ENCODE data around the gene NEMF. TPM values are rescaled to one million over a fixed set of nuclear protein-coding genes. Genes with fewer than 3 reads are reported as not detected.
A peak's percentile ranks its signal among the peaks of the same experiment; 100 is the strongest.
"Not testable (repeated sequence)": the region's sequence is repeated elsewhere in the genome, so short reads cannot be mapped to it uniquely, and the experiment has no call there.

The NEMF gene, protein sequence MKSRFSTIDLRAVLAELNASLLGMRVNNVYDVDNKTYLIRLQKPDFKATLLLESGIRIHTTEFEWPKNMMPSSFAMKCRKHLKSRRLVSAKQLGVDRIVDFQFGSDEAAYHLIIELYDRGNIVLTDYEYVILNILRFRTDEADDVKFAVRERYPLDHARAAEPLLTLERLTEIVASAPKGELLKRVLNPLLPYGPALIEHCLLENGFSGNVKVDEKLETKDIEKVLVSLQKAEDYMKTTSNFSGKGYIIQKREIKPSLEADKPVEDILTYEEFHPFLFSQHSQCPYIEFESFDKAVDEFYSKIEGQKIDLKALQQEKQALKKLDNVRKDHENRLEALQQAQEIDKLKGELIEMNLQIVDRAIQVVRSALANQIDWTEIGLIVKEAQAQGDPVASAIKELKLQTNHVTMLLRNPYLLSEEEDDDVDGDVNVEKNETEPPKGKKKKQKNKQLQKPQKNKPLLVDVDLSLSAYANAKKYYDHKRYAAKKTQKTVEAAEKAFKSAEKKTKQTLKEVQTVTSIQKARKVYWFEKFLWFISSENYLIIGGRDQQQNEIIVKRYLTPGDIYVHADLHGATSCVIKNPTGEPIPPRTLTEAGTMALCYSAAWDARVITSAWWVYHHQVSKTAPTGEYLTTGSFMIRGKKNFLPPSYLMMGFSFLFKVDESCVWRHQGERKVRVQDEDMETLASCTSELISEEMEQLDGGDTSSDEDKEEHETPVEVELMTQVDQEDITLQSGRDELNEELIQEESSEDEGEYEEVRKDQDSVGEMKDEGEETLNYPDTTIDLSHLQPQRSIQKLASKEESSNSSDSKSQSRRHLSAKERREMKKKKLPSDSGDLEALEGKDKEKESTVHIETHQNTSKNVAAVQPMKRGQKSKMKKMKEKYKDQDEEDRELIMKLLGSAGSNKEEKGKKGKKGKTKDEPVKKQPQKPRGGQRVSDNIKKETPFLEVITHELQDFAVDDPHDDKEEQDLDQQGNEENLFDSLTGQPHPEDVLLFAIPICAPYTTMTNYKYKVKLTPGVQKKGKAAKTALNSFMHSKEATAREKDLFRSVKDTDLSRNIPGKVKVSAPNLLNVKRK
- 10 to 100 TPM; 47.0 to 54.4 (median 51.7) TPM for total RNA-seq
- polyA plus RNA-seq: 27.0 TPM
- long read RNA-seq, donor 1, partial matches to known transcripts: 45 of 52 reads
- long read RNA-seq, donor 1, other reads (novel, unspliced or antisense): 7 of 52 reads
- long read RNA-seq, donor 2, full-length matches to known transcripts: 7 of 14 reads
- long read RNA-seq, donor 2, partial matches to known transcripts: 7 of 14 reads
- long read RNA-seq, donor 2, other reads (novel, unspliced or antisense): 0 of 14 reads
- long read RNA-seq, donor 3, partial matches to known transcripts: 63 of 72 reads
- long read RNA-seq, donor 3, other reads (novel, unspliced or antisense): 9 of 72 reads
- long read RNA-seq, donor 4, full-length matches to known transcripts: 4 of 8 reads
- long read RNA-seq, donor 4, partial matches to known transcripts: 3 of 8 reads
- long read RNA-seq, donor 4, other reads (novel, unspliced or antisense): 1 of 8 reads

DNA sequence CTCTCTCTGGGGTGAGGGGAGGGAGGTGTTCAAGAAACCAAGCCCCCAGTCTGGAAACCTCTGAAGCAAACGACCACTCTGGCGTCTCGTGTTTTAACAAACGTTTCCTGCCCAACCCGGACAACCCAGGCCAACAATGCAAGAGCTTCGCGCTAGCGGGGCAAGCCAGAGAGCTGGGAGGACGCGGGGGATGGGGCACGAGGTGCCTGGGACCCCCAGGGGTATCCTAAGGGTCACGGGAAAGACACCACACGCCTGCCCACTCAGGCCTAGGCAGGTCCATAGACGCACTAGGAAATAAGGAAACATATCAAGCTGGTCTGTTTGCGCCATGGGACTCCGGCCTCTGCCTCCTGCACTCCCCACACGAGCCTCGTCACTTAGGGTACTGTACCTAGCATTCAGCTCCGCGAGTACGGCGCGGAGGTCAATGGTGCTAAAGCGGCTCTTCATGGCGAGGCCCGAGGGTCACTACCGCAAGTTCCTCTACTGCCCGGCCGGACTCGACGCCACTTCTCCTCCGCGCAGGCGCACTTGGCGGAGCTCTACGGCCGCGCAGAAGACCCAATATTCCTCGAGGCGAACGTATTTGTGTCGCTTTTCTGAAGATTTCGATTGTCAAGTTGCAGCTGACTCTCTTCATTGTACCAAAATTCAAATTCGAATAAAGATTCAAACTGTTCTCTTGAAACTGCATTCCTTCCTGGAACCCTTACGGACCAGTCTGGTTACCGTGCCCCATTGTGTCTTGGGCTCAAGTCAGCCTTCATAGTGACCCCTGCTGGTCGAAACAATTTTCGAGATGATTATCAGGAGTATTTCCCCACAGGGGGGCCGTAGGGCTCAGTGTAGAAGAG, at the start of gene NEMF:
Gene NEMF, minus strand, starts transcription at position 488 of the 857 bp plus-strand sequence. Its CDS starts 35 bp downstream, at position 453.
- Histone ChIP-seq H3K27me3 (ENCODE audit: control insufficient read depth, insufficient read depth) (no peaks in the 10 kb centered on the region), H3K9me3 (ENCODE audit: control insufficient read depth, low read length) (no peaks in the 10 kb centered on the region), H3K4me1 (ENCODE audit: control insufficient read depth, insufficient read depth, low read length) (no peaks in the 10 kb centered on the region), H3K4me3 (ENCODE audit: low read length) (peak within 1 kb of the TSS; percentile 77), H3K27ac (ENCODE audit: low read length) (peak within 1 kb of the TSS; percentile 98)
- ATAC-seq: peak; percentile 91 to 93
- WGBS: under 1% methylated on average over 49 of the region's 49 CpGs
- intact Hi-C loops (cut with DNase I): no loop called here
- DNase-seq: peak; percentile 88 to 96 (median 95)

DNA sequence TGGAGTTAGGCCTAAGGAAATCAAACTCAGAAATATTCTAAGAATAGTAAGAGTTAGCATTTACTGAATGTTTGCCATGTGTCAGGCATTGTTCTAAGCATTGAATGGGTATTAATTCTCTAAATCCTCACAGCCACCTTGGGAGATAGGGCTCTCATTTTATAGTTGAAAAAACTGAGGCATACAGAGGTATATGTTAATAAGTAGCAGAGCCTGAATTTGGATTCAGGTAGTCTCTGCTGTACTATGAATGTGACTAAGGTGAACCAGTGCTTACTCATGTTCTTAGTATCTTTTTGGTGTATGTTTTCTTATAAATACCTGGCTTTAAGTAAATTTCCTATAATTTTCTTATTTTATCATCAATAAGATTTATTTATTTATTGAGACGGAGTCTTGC, 48.4 kb upstream of the NEMF start:
- Histone ChIP-seq H3K27ac (ENCODE audit: low read length) (no peak overlapping the region), H3K4me3 (ENCODE audit: low read length) (no peak overlapping the region), H3K4me1 (ENCODE audit: control insufficient read depth, insufficient read depth, low read length) (peaks cover 1% of the 10 kb centered on the region), H3K27me3 (ENCODE audit: control insufficient read depth, insufficient read depth) (no peaks in the 10 kb centered on the region), H3K9me3 (ENCODE audit: control insufficient read depth, low read length) (no peaks in the 10 kb centered on the region)
- no peak for DNase-seq
- ATAC-seq: no peak
- 98% methylated on average over 1 of the region's 1 CpG for WGBS
- intact Hi-C loops (cut with DNase I): no loop called here

DNA sequence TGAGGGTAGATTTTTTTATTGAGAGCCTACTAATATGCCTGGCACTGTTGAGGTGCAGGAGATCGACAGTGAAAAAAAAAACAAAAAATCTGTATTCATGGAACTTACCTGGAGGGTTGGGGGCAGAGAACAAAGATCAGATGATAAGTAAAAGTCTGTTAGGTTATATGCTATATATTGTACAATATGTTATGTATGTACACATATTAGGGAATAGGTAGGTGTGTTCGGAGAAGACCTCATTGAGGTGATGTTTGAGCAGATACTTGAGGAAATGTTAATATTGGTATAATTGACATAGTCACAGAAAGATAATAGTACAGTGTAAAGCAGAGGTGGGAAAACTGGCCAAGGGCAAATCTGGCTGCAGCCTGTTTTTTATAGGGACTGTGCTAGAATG, 45.9 kb upstream of the NEMF start:
- no peak for DNase-seq
- intact Hi-C loops (cut with DNase I): loop anchor here in 1 of 4 donors (10.0 kb wide), 1 partner anchor 206 kb away; no protein-coding TSS in a partner anchor
- H3K4me1 ChIP-seq (ENCODE audit: control insufficient read depth, insufficient read depth, low read length): peaks cover 1% of the 10 kb centered on the region

DNA sequence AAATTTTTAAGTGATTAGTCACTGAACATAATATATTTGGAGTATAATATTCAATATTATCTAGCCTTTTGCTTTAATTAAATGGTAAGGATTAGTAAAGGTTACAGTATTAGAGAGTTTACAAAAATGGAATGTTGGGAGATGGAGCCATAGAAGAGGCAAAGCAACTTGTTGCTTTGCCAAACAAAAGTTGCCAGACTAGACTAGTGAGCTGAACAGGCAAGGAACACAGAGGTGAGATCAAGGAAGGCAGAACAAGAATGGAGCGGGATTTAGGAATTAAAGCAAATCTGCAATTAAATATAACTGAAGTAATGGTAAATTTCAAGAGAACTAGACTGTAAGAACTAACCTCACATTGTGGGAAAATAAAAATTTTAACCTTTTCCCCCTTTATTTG, 45.4 kb upstream of the NEMF start:
- 95% methylated on average over 1 of the region's 1 CpG for WGBS
- no peaks in the 10 kb centered on the region for H3K9me3 ChIP-seq (ENCODE audit: control insufficient read depth, low read length)
- no peak overlapping the region for H3K4me3 ChIP-seq (ENCODE audit: low read length)
- H3K4me1 ChIP-seq (ENCODE audit: control insufficient read depth, insufficient read depth, low read length): peaks cover 1% of the 10 kb centered on the region
- DNase-seq: no peak
- no peak for ATAC-seq
- no peak overlapping the region for H3K27ac ChIP-seq (ENCODE audit: low read length)
- no peaks in the 10 kb centered on the region for H3K27me3 ChIP-seq (ENCODE audit: control insufficient read depth, insufficient read depth)
- intact Hi-C loops (cut with DNase I): loop anchor here in 1 of 4 donors (10.0 kb wide), 1 partner anchor 207 kb away; no protein-coding TSS in a partner anchor

More for the DNA sequence above, 45.9 kb upstream of the NEMF start:
- H3K27me3 ChIP-seq (ENCODE audit: control insufficient read depth, insufficient read depth): no peaks in the 10 kb centered on the region
- no peak overlapping the region for H3K27ac ChIP-seq (ENCODE audit: low read length)
- no peak overlapping the region for H3K4me3 ChIP-seq (ENCODE audit: low read length)
- H3K9me3 ChIP-seq (ENCODE audit: control insufficient read depth, low read length): no peaks in the 10 kb centered on the region
- WGBS: 91% methylated on average over 2 of the region's 2 CpGs
- no peak for ATAC-seq

DNA sequence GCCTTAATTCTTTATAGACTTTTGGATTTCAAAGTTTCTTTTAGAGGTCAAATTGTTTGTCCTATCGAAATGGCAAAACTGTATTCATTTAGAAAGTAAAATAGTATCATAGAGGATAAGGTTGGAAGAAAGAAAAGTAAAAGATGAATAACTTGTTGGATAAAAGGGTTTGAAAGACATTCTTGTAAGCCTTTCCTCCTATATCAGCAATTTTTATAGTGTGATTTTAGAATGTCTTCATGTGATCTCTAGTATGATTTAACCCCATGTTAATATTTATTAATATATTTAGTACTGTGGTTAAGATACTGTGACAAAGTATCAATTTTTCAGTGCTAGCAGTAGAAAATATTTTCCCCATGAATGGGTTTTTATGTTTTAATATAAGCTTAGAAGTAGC, 44.8 kb upstream of the NEMF start:
- intact Hi-C loops (cut with DNase I): loop anchor here in 1 of 4 donors (10.0 kb wide), 1 partner anchor 207 kb away; no protein-coding TSS in a partner anchor
- H3K4me3 ChIP-seq (ENCODE audit: low read length): no peak overlapping the region
- 52% methylated on average over 1 of the region's 1 CpG for WGBS
- H3K27me3 ChIP-seq (ENCODE audit: control insufficient read depth, insufficient read depth): no peaks in the 10 kb centered on the region
- H3K4me1 ChIP-seq (ENCODE audit: control insufficient read depth, insufficient read depth, low read length): peaks cover 1% of the 10 kb centered on the region
- no peak overlapping the region for H3K27ac ChIP-seq (ENCODE audit: low read length)
- no peaks in the 10 kb centered on the region for H3K9me3 ChIP-seq (ENCODE audit: control insufficient read depth, low read length)
- DNase-seq (no peak), ATAC-seq (no peak)

DNA sequence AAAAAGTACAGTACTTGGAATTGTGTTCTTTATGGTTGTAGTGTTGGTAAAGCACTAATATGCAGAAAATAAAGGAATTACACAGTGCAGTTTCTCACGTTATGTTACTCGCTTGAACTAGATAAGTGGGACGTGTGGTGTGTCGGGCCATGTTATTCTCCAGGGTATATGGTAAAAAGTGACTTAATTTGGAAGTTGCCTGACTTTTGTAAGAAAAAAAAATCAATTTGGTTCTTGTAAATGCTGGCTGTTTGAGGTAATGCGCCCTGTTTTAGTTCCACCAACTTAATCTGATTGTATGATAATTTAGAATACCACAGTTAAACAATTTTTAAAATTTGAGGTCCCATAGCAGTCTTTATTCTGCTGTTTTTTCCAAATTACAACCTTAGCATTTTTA, 44.4 kb upstream of the NEMF start:
- H3K4me1 ChIP-seq (ENCODE audit: control insufficient read depth, insufficient read depth, low read length): peaks cover 1% of the 10 kb centered on the region
- no peak overlapping the region for H3K4me3 ChIP-seq (ENCODE audit: low read length)
- H3K27ac ChIP-seq (ENCODE audit: low read length): no peak overlapping the region
- 36% methylated on average over 5 of the region's 5 CpGs for WGBS
- intact Hi-C loops (cut with DNase I): loop anchor here in 1 of 4 donors (10.0 kb wide), 1 partner anchor 208 kb away; no protein-coding TSS in a partner anchor
- DNase-seq (no peak), ATAC-seq (no peak)
- no peaks in the 10 kb centered on the region for H3K27me3 ChIP-seq (ENCODE audit: control insufficient read depth, insufficient read depth)
- no peaks in the 10 kb centered on the region for H3K9me3 ChIP-seq (ENCODE audit: control insufficient read depth, low read length)

DNA sequence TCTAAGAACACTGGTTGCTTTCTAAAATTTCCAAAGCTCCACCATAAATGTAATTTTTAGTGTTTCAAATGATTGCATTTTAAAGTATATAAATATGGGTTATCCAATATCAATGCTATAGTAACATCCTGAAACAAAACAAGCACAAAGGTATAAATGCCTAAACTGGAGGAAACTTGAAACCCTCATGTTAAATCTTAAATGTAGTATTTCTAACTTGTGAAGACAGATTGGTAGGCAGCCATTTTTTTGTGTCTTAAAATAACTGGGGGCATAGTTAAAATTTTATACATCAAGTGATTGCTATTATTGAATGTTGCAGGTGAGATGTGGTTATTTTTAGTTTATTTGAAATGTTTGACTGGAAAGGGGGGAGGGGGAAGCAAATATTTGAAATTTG, 43.7 kb upstream of the NEMF start:
- intact Hi-C loops (cut with DNase I): loop anchor here in 1 of 4 donors (10.0 kb wide), 1 partner anchor 209 kb away; no protein-coding TSS in a partner anchor
- not testable (repeated sequence) for H3K4me1 ChIP-seq (ENCODE audit: control insufficient read depth, insufficient read depth, low read length); H3K4me3 ChIP-seq (ENCODE audit: low read length); DNase-seq; ATAC-seq; H3K9me3 ChIP-seq (ENCODE audit: control insufficient read depth, low read length); H3K27me3 ChIP-seq (ENCODE audit: control insufficient read depth, insufficient read depth); H3K27ac ChIP-seq (ENCODE audit: low read length)

DNA sequence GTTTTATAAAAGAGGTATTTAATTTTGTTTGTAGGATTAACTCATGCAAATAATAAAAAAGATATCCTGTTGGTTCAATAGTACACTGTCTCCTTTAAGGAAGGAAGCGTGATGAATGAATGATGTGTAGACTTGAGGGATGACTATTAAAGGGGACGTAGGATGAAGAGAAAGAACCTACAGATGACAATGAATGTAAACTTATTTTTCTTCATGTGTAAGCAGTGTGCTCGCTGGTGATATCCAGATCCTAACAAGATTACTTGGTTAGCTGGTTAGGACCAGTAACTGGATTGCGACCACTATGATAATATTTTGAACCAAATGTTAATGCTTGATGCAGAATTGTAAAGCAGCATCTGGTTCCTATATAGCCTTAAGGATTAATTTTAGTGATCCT, 42.9 kb upstream of the NEMF start:
- peak overlapping the region; percentile 40 for H3K4me3 ChIP-seq (ENCODE audit: low read length)
- intact Hi-C loops (cut with DNase I): loop anchor here in 1 of 4 donors (10.0 kb wide), 1 partner anchor 209 kb away; no protein-coding TSS in a partner anchor
- H3K9me3 ChIP-seq (ENCODE audit: control insufficient read depth, low read length): no peaks in the 10 kb centered on the region
- peaks cover 3% of the 10 kb centered on the region for H3K4me1 ChIP-seq (ENCODE audit: control insufficient read depth, insufficient read depth, low read length)
- ATAC-seq (no peak), DNase-seq (no peak)
- no peak overlapping the region for H3K27ac ChIP-seq (ENCODE audit: low read length)
- no peaks in the 10 kb centered on the region for H3K27me3 ChIP-seq (ENCODE audit: control insufficient read depth, insufficient read depth)
- 38% methylated on average over 4 of the region's 4 CpGs for WGBS

DNA sequence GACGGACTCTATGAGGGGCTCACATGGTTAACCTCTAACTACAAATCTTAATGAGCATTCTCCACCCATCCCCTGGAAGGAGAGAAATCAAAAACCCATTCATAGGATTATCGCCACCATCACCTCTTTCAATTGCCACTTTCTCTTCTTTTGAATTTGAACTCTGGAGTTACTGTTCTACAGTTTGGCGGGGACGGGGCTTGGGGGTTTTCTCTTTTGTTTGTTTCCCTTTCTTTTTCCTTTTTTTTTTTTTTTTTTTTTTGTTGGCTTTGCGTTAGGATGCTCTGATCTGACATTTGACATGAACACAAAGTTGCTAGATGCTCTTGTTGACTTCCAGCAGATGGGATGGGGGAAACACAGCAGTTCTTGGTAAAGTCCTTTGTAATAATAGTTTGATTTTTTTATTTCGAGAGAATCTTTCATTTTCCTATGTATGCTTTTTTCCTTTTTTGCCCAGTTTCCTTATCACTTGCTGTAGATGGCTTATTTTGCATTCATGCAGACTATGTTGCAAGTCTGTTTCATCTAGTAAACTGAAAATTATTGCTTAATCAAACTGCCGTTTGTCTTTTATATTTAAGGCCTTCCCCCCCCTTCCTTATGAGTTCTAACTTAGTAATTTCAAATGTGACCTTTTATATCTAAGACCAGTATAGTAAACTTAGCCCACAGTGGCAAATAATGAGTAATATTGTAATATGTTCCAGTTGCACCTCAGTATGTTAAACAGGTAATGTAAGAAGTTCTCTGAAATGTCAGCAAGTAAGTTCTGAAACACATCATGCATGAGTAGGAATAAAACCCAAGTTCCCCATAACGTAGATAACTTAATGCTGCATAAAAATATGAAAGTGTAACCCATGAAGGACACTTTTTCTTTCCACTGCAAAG, 41.9 kb upstream of the NEMF start:
- not testable (repeated sequence) for H3K9me3 ChIP-seq (ENCODE audit: control insufficient read depth, low read length); ATAC-seq; H3K27me3 ChIP-seq (ENCODE audit: control insufficient read depth, insufficient read depth); DNase-seq; H3K4me1 ChIP-seq (ENCODE audit: control insufficient read depth, insufficient read depth, low read length)
- intact Hi-C loops (cut with DNase I): loop anchor here in 2 of 4 donors (5.0 to 10.0 kb wide), 2 partner anchors 108 to 210 kb away; no protein-coding TSS in a partner anchor
- 6% methylated on average over 8 of the region's 8 CpGs for WGBS
- Histone ChIP-seq H3K4me3 (ENCODE audit: low read length) (peak overlapping the region; percentile 95), H3K27ac (ENCODE audit: low read length) (peak overlapping the region; percentile 98)

Measured in right cardiac atrium (tissue), 5 donors.